GM12878 (cell line): ENCODE results near the gene RREB1.

ENCODE experiments used
- EP300 ChIP-seq, 2 experiments: fragments of 150-350 bp in 1 of 2; IDR thresholded peaks; 2 replicates each; pipeline ENCODE4 v1.6.1; 2011 to 2012; ENCODE audit warnings: low read depth in 2 of 2, low read length in 2 of 2, borderline replicate concordance in 1 of 2, improper control_type of control experiment in 1 of 2, inconsistent platforms in 1 of 2; ENCODE audit not compliant: control insufficient read depth in 1 of 2
- STAT1 ChIP-seq: fragments of 450-650 bp; conservative IDR thresholded peaks from 2 replicates; pipeline ENCODE4 v1.6.1; 2014; ENCODE audit warnings: antibody characterized with exemption, mild to moderate bottlenecking

DNA sequence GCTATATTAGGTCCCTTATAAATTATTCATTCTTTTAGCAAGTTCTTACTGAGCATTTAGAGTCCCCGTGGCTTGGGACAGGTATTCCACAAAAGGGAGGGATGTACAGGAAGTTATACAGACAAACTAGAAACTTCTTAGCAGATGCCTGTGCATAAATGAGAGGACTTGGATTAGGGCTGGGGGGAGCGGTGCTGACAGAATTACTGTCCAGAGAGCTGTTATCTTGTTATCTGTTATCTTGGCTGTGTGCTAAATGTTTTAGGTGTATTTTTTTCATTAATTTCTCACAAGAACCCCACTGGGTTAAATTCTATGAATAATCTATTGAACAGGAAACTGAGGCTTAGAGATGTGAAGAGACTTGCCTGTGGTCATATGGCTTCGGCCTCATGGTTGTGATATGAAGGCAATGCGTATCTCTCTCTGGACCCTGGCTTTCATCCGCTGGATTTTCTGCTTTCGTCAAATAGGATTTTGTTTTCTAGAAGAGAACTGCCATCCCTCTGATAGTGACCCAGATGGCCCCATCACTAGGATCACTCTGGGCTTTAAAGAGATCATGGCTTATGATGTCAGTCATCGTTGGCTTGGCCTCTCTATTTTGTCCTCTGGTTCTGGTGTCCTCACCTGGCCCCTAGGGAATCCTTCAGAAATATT is 32.3 kb upstream of the RREB1 start:
- TF ChIP-seq EP300 (IDR thresholded peaks at IDR 0.05; ENCODE audit: borderline replicate concordance in 1 of 2, control insufficient read depth in 1 of 2, low read depth in 2 of 2, low read length in 2 of 2) = no peak
- no peak for TF ChIP-seq STAT1
